ENCODE results near the gene UIMC1. TPM values are rescaled to one million over a fixed set of nuclear protein-coding genes. Genes with fewer than 3 reads are reported as not detected.

UIMC1 gene
- total RNA-seq, 1 donor from 2014 or later, result 34.2 TPM

- Mint-ChIP-seq H3K36me3 (ENCODE audit: low read depth) (peaks cover 46% of the 10 kb centered on the region), H3K9me3 (ENCODE audit: low read depth) (no peaks in the 10 kb centered on the region), H3K4me1 (ENCODE audit: low read depth) (peaks cover 27% of the 10 kb centered on the region), H3K4me3 (ENCODE audit: unreplicated experiment) (no peak overlapping the region), H3K27ac (ENCODE audit: unreplicated experiment) (no peak overlapping the region), H3K27me3 (ENCODE audit: low read depth) (no peaks in the 10 kb centered on the region)
- no peak for TF ChIP-seq CTCF (IDR thresholded peaks at IDR 0.05)
- no peak for DNase-seq (ENCODE audit: low spot score)
These were observed 100.5 kb downstream of the UIMC1 start for GRCh38 chr5:176906126-176906525.

GRCh38 chr5:176904276-176904675 is 102.3 kb downstream of the UIMC1 start:
- Mint-ChIP-seq H3K9me3 (ENCODE audit: low read depth) (no peaks in the 10 kb centered on the region), H3K4me1 (ENCODE audit: low read depth) (peaks cover 21% of the 10 kb centered on the region), H3K36me3 (ENCODE audit: low read depth) (peaks cover 47% of the 10 kb centered on the region), H3K27ac (ENCODE audit: unreplicated experiment) (peak overlapping the region; percentile 39), H3K27me3 (ENCODE audit: low read depth) (no peaks in the 10 kb centered on the region), H3K4me3 (ENCODE audit: unreplicated experiment) (no peak overlapping the region)
- DNase-seq (ENCODE audit: low spot score), result no peak
- no peak for TF ChIP-seq CTCF (IDR thresholded peaks at IDR 0.05)

GRCh38 chr5:176902911-176903664 is 103.5 kb downstream of the UIMC1 start:
- H3K27ac Mint-ChIP-seq (ENCODE audit: unreplicated experiment), result peak overlapping the region; percentile 30
- DNase-seq (ENCODE audit: low spot score), result no peak
- no peaks in the 10 kb centered on the region for H3K27me3 Mint-ChIP-seq (ENCODE audit: low read depth)
- H3K9me3 Mint-ChIP-seq (ENCODE audit: low read depth), result no peaks in the 10 kb centered on the region
- H3K36me3 Mint-ChIP-seq (ENCODE audit: low read depth), result peaks cover 41% of the 10 kb centered on the region
- no peak overlapping the region for H3K4me3 Mint-ChIP-seq (ENCODE audit: unreplicated experiment)
- no peak for TF ChIP-seq CTCF (IDR thresholded peaks at IDR 0.05)
- H3K4me1 Mint-ChIP-seq (ENCODE audit: low read depth), result peaks cover 21% of the 10 kb centered on the region

GRCh38 chr5:176902102-176902814 is 104.3 kb downstream of the UIMC1 start:
- no peak for TF ChIP-seq CTCF (IDR thresholded peaks at IDR 0.05)
- DNase-seq (ENCODE audit: low spot score), result no peak
- H3K4me1 Mint-ChIP-seq (ENCODE audit: low read depth), result peaks cover 21% of the 10 kb centered on the region
- H3K27ac Mint-ChIP-seq (ENCODE audit: unreplicated experiment), result no peak overlapping the region
- peaks cover 38% of the 10 kb centered on the region for H3K36me3 Mint-ChIP-seq (ENCODE audit: low read depth)
- no peak overlapping the region for H3K4me3 Mint-ChIP-seq (ENCODE audit: unreplicated experiment)
- H3K9me3 Mint-ChIP-seq (ENCODE audit: low read depth), result no peaks in the 10 kb centered on the region
- no peaks in the 10 kb centered on the region for H3K27me3 Mint-ChIP-seq (ENCODE audit: low read depth)

- H3K36me3 Mint-ChIP-seq (ENCODE audit: low read depth), result peaks cover 32% of the 10 kb centered on the region
- H3K27me3 Mint-ChIP-seq (ENCODE audit: low read depth), result no peaks in the 10 kb centered on the region
- no peak overlapping the region for H3K4me3 Mint-ChIP-seq (ENCODE audit: unreplicated experiment)
- TF ChIP-seq CTCF (IDR thresholded peaks at IDR 0.05), result no peak
- peak overlapping the region; percentile 50 for H3K27ac Mint-ChIP-seq (ENCODE audit: unreplicated experiment)
- H3K4me1 Mint-ChIP-seq (ENCODE audit: low read depth), result peaks cover 21% of the 10 kb centered on the region
- DNase-seq (ENCODE audit: low spot score), result no peak
- no peaks in the 10 kb centered on the region for H3K9me3 Mint-ChIP-seq (ENCODE audit: low read depth)
These were observed 105.1 kb downstream of the UIMC1 start for GRCh38 chr5:176901260-176902101.

All from chondrocyte (in vitro differentiated cells).